GM12875 (cell line): ENCODE data around the gene PIRT.

Source experiments
- H3K4me3 ChIP-seq: one replicate; pipeline ENCODE4 v1.5.1; 2011; ENCODE audit warnings: low read depth, low read length, control low read depth
- CTCF ChIP-seq: IDR thresholded peaks from 2 replicates; pipeline ENCODE4 v1.5.1; 2011; ENCODE audit warnings: low read depth, mild to moderate bottlenecking, control low read depth, inconsistent platforms, low read length, moderate library complexity, borderline replicate concordance; ENCODE audit not compliant: insufficient read depth

Gene PIRT

GRCh38 chr17:10824874-10825273 is 13.0 kb downstream of the PIRT start:
- H3K4me3 ChIP-seq: no peak overlapping the region
- no peak for TF ChIP-seq CTCF

DNA sequence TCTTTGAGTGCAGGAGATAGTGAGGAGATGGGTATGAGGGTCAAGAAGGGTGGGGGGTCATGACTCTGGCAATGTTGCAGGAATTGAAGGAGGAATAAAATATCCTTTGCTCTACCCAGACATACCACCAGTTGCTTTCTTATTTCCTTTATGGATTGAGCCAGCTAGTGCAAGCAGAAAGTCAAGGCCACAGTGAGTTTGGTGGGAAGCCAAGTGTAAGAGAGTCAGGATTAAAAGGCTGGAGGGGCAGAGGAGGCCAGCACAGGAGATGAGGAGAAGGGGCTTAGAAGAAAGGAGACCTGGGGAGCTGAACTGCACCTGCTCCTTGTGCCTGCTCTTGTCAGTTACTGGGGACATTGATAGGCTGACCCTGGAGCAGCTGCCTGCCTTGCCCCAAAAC is 16.1 kb downstream of the PIRT start:
- H3K4me3 ChIP-seq: no peak overlapping the region
- no peak for TF ChIP-seq CTCF

DNA sequence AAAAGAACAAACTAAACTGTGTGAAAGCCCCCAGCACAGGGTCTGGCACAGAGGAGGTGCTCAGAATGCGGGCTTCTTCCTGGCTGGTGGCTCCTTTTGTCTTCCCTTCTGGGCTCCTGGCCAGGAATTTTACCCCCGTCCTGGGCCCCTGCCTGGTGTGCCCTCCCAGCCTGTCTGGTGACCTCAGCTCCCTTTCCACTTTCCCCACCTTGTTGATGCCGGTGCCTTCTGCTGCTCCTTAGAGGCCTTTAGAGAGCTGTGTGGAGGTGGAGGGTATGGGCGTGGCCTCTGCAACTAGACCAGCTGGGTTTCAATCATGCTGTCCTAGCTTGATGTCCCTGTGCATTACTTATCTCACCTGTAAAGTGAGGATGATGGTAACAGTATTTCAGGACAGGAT is 16.8 kb downstream of the PIRT start:
- H3K4me3 ChIP-seq: no peak overlapping the region
- no peak for TF ChIP-seq CTCF

DNA sequence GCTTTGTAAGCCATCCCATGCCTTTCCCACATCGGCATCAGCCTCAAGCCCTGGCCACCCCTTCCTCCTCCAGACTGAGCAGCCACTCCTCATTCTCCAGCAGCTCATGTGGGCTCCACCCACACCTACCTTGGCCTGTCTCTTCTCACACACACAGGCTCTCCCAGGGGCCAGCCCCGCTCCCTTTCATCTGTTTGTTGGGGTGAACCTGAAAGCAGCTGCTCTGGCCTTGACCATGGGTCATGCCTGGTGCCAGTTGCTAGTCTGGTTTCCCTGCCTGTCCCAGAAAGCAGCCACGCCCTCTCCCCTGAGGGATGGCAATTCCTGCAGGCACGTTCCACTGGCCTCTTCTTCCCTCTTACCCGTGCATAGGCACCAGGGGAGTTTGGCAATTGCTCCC is 22.6 kb downstream of the PIRT start:
- no peak overlapping the region for H3K4me3 ChIP-seq
- TF ChIP-seq CTCF: no peak

- H3K4me3 ChIP-seq: no peak overlapping the region
- no peak for TF ChIP-seq CTCF
These were observed 23.8 kb downstream of the PIRT start for GRCh38 chr17:10814075-10814474.

GRCh38 chr17:10812674-10813073 is 25.2 kb downstream of the PIRT start:
- no peak overlapping the region for H3K4me3 ChIP-seq
- TF ChIP-seq CTCF: no peak

- TF ChIP-seq CTCF: no peak
- H3K4me3 ChIP-seq: no peak overlapping the region
These were observed 28.3 kb downstream of the PIRT start for GRCh38 chr17:10809605-10810004.
